GM18861 (cell line): ENCODE results near the gene RALGAPB.
"Not testable (repeated sequence)": the region's sequence is repeated elsewhere in the genome, so short reads cannot be mapped to it uniquely, and the experiment has no call there.

Experiments
- ATAC-seq: cut with Tn5 transposase; IDR thresholded peaks from one replicate; pipeline ENCODE4 v1.9.1; 2021; ENCODE audit not compliant: unreplicated experiment

The RALGAPB gene

DNA sequence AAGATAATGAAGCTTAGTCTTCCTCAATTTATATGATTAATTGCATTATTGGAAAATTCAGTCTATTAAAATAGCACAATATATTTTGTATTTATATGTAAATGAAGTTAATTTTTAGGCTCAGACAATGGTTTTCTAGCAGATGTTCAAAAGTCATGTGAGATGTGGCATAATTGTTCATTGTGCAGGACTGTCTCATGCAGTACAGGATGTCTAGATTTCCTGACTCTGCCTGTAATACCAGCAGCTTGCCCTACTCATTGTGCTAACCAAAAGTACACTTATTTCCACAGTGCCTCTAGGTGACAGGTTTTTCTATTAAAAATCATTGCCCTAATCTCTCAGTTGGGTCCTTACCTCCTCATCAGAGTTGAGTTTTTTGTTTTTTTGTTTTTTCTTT lies 12.4 kb downstream of the RALGAPB start:
- ATAC-seq: no peak

DNA sequence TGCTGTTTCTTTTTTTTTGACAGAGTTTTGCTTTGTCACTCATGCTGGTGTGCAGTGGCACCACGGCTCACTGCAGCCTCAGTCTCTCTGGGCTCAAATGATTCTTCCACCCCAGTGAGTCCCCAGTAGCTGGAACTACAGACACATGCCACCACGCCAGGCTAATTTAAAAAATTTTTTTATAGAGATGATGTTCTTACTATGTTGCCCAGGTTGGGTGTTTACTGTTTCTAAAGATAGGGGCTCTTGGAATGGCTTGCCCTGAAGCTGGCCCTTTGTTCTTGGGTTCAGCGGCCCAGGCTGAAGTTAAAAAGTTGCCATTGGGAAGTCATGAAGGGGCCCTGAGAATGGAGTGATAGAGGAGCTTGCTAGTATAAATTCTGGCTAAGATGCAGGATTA lies 16.5 kb downstream of the RALGAPB start:
- no peak for ATAC-seq

DNA sequence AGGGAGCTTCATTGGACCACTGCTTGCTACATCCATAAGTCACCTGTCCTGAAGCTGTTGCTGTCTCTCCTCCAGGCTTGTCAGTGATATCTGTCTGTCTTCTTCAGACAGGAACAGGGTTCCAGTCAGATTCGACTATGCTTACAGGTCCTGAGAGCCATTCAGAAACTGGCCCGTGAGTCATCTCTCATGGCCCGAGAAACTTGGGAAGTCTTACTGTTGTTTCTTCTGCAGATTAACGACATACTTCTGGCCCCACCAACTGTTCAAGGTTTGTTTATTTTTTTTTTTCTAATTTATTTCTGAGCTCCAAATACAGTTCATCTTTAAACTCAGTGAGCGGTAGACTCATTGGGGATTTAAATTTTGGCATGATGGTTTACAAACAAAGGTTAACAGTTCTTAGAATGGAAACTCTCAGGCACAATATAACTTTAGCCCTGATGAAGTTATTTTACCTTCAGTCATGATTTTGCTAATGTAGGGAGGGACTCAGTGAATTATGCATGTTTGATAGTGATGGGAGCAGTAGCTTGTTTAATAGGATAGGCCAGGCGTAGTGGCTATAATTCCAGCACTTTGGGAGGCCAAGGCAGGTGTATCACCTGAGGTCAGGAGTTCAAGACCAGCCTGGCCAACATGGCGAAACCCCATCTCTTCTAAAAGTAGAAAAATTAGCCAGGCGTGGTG lies 24.7 kb downstream of the RALGAPB start:
- no peak for ATAC-seq

DNA sequence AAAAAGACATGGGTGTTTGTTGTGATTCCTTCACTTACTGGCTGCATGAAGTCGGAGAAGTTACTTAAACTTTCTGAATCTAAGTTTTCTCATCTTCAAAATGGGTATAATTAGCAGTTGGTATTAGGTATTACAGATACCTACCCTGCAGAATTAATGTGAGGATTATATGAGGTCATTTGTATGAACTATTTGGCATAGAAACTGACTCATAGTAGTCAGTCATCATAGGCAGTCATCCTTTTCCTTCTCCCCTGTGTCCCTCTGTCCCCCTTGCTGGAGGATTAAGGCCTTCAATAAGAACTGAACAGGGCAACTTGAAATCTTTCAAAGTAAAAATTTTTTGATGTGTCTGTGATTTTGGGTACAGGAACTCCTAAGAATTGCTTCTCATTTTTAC lies 26.3 kb downstream of the RALGAPB start:
- ATAC-seq: no peak

DNA sequence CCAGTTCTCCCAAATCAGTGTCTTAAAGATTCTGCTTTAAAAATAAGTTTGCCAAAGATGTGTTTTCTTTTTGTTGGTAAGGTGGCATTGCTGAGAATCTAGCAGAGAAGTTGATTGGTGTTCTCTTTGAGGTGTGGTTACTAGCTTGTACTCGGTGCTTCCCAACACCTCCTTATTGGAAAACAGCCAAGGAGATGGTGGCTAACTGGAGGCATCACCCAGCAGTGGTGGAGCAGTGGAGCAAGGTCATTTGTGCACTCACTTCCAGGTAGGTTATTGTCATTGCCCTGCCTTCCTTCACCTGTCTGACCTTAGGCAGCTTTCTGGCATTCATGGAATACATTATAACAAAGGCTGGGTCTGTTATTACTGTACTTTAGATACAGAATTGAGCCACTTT lies 26.7 kb downstream of the RALGAPB start:
- no peak for ATAC-seq

DNA sequence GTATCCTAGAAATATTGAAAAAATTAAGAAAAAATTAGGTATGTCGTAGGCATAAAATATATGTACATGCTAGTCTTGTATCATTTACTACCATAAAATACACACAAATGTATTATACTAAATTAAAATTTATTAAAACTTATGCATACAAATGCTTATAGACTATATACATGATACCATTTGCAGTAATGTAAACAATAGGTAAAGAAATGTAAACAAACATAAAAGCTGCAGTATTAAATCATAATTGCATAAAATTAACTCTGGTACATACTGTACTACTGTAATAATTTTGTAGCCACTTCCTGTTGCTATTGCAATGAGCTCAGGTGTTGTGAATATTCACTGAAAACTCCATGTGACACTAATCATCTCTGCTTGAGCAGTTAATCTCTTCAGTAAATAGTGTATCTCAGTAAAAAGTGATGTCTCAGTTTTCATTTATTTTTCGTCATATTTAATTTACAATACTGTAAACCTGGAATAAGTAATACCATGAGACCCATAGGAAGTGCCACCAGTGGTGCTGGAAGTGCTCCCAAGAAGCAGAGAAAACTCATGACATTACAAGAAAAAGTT lies 29.3 kb downstream of the RALGAPB start:
- no peak for ATAC-seq

DNA sequence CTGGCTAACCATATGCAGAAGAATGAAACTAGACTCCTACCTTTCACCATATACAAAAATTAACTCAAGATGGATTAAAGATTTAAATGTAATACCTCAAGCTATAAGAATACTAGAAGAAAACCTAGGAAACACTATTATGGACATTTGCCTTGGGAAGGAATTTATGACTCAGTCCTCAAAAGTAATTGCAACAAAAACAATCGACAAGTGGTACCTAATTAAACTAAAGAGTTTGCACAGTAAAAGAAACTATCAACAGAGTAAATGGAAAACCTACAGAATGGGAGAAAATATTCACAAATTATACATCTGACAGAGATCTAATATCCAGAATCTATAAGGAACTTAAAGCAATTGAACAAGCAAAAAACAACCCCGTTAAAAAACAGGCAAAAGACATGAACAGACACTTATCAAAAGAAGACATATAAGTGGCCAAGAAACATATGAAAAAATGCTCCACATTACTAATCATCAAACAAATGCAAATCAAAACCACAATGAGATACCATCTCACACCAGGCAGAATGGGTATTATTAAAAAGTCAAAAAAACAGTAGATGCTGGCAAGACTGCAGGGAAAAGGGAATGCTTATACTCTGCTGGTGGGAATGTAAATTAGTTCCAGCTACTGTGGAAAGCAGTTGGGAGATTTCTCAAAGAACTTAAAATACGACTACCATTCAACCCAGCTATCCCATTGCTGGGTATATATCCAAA lies 31.9 kb downstream of the RALGAPB start:
- no peak for ATAC-seq

DNA sequence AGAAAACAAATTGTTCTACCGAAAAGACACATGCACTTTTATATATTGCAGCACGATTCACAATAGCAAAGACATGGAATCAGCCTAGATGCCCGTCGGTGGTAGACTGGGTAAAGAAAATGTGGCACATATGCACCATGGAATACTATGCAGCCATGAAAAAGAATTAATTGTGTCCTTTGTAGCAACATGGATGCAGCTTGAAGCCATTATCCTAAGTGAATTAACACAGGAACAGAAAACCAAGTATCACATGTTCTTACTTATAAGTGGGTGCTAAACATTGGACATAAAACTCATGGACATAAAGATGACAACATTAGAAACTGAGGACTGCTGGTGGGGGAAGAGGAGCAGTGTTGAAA lies 32.4 kb downstream of the RALGAPB start:
- no peak for ATAC-seq

DNA sequence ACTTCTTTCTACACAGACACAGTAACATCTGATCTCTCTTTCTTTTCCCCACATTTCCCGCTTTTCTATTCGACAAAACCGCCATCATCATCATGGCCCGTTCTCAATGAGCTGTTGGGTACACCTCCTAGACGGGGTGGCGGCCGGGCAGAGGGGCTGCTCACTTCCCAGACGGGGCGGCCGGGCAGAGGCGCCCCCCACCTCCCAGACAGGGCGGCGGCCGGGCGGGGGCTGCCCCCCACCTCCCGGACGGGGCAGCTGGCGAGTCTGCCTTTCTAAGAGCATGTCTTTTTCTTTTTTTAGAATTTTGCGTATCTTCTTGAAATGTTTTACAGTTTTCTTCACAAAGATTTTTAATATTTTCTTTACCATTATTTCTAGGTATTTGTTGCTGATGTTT lies 39.1 kb downstream of the RALGAPB start:
- not testable (repeated sequence) for ATAC-seq

DNA sequence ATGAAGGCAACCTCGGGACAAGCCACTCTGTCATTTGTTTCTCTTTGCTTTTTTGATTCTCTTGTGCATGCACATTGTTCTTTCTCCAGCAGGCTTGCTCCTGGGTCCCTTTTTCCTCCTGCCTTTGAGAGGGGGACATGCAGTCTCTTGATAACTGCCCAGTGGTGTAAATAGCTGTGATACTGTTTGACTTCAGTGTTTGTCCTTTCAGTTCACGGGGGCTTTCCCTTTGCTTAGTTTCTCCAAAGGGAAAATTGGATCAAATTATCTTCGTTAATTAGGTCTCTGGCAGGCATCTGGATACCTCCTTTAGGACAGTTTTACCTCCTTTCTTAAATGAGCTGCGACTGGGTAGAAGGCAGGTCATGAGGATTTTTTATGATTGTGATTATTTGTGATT lies 41.5 kb downstream of the RALGAPB start:
- no peak for ATAC-seq

DNA sequence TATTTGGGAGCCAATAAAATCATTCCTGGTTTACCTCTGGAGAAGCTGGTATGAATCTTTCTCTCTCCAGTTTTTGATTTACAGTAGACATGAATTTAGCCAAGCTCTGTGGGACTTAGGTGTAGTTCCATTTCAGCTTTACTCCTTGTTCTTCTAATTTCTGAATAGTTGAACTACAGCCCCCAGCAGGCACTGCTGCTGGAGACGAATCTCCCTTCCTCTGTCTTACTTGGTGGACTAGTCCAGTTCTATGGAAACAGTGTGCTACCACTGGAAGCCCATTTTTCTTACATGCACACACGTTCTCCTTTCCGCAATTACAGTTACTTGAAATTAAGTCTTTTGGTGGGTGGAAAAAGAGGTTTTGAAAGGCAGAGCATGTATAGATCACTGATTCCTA lies 42.3 kb downstream of the RALGAPB start:
- no peak for ATAC-seq

DNA sequence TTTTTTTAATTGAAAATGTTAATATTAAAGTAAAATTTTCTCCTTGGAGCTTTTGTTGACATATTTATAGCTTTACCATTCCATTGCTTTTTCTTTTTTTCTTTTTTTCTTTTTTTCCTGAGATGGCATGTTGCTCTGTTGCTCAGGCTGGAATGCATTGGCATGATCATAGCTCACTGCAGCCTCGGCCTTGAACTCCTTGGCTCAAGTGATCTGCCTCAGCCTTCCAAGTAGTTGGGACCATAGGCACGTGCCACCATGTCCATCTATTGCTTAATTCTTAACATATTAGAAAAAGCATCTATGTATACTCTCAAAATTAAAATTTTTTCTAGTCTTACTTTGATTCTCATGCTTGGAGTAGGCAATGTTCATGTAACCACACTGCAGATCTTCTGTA lies 43.0 kb downstream of the RALGAPB start:
- no peak for ATAC-seq

DNA sequence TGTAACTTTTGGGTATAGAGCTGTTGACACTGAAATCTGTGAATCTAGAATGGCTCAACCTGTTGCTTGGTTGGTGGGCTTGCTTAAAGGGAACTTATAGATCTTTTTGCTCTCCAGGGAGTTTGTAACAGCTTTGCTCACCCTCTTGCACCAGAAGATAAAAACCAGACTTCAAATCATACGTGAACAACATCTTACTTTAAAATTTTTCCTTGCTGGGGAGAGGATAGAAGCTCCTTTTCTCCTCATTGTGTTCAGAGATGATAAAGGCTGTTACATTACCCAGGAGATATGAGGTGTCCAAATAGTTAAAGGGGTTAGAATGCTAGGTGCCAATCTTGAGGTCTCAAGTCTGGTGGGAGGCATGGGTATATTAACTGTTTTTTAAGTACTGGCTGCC lies 46.8 kb downstream of the RALGAPB start:
- ATAC-seq: no peak

DNA sequence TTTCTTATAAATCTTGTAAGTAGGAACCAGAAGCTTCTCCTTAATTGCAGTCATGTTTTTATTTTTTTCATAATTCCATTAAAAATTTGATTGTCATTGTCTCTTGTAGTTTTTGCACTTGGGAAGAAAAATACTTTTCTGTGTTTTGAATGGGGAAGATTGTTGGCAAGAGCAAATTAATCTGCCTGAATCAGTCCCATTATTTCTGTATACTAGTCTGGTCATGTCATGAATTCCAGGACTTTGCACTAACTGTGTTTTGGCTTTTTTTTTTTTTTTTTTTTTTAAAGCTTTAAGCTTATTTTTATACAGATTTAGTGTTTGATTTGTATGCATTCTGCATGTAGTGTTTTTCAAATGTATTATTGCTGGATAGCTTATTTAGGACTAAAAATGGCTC lies 47.6 kb downstream of the RALGAPB start:
- no peak for ATAC-seq

DNA sequence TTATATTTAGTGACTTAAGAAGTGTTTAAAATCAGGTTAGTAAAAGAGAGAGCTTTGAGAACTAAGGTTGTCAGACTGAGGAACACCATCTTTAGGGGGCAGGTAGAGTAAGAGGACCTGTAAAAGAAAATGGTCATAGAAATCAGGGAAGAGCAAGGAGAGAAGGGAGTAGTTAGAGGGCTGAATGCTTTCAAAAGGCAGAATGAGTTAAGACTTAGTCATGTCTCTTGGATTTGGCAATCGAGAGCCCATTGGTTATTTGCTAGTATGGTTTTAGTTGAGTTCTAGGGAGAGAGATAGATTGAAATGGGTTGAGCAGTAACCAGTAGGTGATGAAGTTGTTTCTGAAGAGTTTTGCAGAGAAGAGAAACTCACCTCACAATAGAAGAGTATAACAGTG lies 51.1 kb downstream of the RALGAPB start:
- no peak for ATAC-seq

DNA sequence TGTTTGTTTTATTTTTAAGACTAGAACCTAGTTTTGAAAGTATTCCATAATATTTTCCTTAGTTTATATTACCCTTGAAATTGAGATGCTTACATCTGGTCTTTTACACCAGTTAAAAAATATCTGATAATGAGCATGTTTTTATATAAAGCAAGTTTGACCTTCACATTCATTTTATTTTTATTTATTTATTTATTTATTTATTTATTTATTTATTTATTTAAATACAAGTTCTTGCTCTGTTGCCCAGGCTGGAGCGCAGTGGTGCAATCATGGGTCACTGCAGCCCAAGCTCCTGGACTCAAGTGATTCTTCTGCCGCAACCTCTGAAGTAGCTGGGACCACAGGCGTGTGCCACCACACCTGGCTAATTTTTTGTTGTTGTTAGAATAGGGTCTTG lies 55.5 kb downstream of the RALGAPB start:
- ATAC-seq: no peak

DNA sequence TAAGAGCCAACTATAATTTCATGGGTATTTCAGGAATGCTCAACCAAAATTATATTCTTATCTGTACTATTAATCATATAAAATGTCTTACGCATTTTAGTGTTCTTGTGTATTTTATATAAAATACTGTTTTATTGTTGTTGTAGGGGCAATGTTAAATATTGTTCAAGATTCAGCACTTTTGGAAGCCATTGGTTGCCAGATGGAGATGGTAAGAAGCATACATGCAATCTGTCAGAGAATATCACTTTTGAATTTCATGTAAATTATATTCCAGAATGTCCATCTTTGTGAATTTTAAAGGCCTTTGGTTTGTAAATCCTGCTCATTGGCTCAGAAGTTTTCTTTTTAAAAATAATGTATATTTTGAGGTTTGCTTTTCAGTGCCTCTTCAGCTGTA lies 58.4 kb downstream of the RALGAPB start:
- ATAC-seq: no peak

DNA sequence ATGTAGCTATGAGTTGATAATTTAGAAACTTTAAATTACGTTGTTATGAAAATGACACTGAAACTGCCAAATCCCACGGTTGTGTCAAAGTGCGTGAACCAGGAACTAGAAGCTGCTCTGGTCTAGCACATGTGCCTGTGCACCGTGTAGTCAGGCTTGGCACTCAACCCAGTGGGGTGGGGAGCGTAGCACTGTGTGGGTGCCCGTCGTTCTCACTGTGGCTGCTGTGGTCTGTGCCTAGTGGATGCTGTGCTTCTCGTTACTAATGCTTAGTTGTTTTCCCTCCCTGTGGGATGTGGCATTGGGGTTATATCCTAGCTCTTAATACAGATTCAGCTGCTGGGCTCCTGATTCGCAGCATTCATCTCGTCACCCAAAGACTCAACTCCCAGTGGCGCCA lies 62.1 kb downstream of the RALGAPB start:
- ATAC-seq: no peak

DNA sequence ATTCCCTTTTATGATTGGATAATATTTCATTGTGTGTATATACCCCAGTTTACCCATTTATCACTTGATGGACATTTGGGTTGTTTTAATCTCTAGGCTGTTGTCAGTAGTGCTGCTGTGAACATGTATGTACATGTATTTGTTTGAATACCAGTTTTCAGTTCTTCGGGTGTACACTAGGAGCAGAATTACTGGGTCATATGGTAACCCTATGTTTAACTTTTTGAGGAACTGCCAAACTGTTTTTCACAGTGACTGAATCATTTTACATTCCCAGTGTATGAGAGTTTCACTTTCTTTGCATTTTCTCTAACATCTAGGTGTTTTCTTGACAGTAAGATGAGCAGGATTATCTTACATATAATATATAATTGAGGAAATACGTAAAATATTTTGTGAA lies 63.7 kb downstream of the RALGAPB start:
- ATAC-seq: no peak

DNA sequence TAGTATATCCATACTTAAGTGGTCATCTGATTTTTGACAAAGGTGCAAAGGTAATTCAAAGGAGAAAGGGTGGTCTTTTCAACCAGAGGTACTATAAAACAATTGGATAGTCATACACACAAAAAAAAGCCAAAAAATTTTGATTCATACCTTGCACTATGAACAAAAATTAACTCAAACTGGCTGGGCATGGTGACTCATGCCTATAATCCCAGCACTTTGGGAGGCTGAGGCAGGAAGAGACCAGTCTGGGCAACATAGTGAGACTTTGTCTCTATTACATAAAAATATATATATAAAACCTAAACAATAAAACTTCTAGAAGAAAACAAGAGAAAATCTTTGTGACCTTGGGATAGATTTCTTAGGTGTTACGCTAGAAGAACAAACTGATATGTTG lies 64.5 kb downstream of the RALGAPB start:
- no peak for ATAC-seq

DNA sequence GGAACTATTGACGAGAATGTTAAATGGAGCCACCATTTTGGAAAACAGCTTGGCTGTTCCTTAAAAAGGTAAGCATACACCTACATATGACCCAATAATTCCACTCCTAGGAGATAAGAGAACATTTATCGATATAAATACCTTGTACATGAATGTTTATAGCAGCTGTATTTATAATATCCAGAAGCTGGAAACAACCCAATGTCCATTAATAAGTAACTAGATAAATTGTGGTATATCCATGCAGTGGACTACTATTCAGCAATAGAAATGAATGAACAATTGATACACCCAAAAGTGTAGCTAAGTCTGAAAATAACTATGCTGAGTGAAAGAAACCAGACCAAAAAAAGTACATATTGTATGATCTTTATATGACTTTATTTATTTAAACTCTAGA lies 66.1 kb downstream of the RALGAPB start:
- no peak for ATAC-seq

DNA sequence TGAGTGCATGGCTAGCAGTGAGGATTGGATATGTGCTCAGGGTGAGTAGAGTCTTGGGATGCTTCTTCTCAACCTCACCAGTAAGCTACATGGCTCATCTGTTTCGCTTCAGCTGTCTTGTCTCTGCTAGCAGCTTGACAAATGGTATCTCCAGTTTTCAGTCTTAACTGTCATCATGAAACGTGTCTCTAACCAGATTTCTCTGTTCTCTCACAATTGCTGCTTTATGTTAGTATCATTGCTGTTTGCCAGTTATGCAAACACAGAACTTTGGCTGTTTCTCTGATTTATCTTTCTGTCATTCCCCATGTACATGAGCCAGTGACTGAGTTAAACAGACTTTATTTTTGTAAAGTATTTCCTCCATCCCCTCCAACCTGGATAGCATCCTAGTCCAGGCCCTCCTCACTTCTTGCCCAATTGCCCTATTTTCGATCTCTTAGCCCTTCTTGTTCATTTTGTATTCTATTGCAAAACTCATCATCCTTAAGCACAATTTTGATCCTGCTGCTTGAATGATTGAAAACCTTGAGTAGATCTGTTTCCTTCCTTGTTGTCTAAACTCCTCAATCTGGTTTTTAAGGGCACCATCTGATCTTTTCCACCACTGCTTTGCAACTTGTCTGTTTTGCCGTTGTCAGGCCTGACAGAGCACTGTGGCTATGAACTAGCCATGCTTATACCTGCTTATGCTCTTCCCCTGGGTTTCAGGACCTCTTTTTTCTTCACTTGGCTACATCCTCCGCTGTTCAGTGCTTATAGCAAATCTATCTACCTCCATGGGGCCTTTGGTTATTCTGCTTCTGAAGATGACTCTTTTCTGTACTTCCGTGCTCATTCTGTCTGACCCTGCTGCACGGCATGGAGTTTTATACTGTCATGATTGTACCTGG lies 70.6 kb downstream of the RALGAPB start:
- ATAC-seq: no peak
